GM12873 (cell line): ENCODE measurements around the gene KCNMA1.

Source experiments
- CTCF ChIP-seq: IDR thresholded peaks from 2 replicates; pipeline ENCODE4 v1.5.1; 2012; ENCODE audit warnings: low read depth, mild to moderate bottlenecking, moderate library complexity, low read length, control low read depth; ENCODE audit not compliant: insufficient read depth; ENCODE audit errors: missing control alignments

KCNMA1 gene

GRCh38 chr10:77309509-77309908 is 328.1 kb downstream of the KCNMA1 start:
- TF ChIP-seq CTCF: no peak

GRCh38 chr10:77309092-77309491 is 328.5 kb downstream of the KCNMA1 start:
- TF ChIP-seq CTCF: no peak

- TF ChIP-seq CTCF: no peak
These were observed 329.4 kb downstream of the KCNMA1 start for GRCh38 chr10:77308084-77308732.

- TF ChIP-seq CTCF: no peak
These were observed 330.9 kb downstream of the KCNMA1 start for GRCh38 chr10:77306666-77307065.

- no peak for TF ChIP-seq CTCF
These were observed 331.7 kb downstream of the KCNMA1 start for GRCh38 chr10:77305650-77306632.

- TF ChIP-seq CTCF: no peak
These were observed 333.4 kb downstream of the KCNMA1 start for GRCh38 chr10:77304192-77304591.

GRCh38 chr10:77301305-77301730 is 336.3 kb downstream of the KCNMA1 start:
- no peak for TF ChIP-seq CTCF
